NT2/D1 (cell line): ENCODE measurements around the gene MFSD2B.

Experiments used
- DNase-seq: peaks from one replicate; pipeline ENCODE4 v3.0.0-alpha.2; 2011; ENCODE audit warnings: low read depth, low spot score
- H3K27me3 ChIP-seq: 2 replicates; pipeline ENCODE4 v1.6.0; 2011; ENCODE audit warnings: mild to moderate bottlenecking; ENCODE audit not compliant: insufficient read length, insufficient read depth
- H3K36me3 ChIP-seq: 2 replicates; pipeline ENCODE4 v1.6.1; 2011; ENCODE audit warnings: mild to moderate bottlenecking, low read length, mixed read lengths; ENCODE audit not compliant: insufficient read depth, insufficient read length
- H3K4me1 ChIP-seq: 2 replicates; pipeline ENCODE4 v1.5.1; 2011; ENCODE audit not compliant: insufficient read depth, insufficient read length
- H3K4me3 ChIP-seq: 2 replicates; pipeline ENCODE4 v1.5.1; 2011; ENCODE audit warnings: low read depth; ENCODE audit not compliant: insufficient read length
- H3K9ac ChIP-seq: 2 replicates; pipeline ENCODE4 v1.6.0; 2011; ENCODE audit warnings: low read depth; ENCODE audit not compliant: insufficient read length
- H3K9me3 ChIP-seq: 2 replicates; pipeline ENCODE4 v1.5.1; 2011; ENCODE audit warnings: mild to moderate bottlenecking, low read length; ENCODE audit not compliant: insufficient read depth
- SUZ12 ChIP-seq: IDR thresholded peaks from 2 replicates; pipeline ENCODE4 v1.6.1; 2011; ENCODE audit not compliant: insufficient read length, insufficient read depth; ENCODE audit errors: extremely low read depth
- YY1 ChIP-seq: IDR thresholded peaks from 2 replicates; pipeline ENCODE4 v1.6.1; 2011; ENCODE audit not compliant: insufficient read length, insufficient read depth
- ZNF274 ChIP-seq: IDR thresholded peaks from 2 replicates; pipeline ENCODE4 v1.6.1; 2011; ENCODE audit warnings: mild to moderate bottlenecking, low read depth, low read length

The MFSD2B gene

GRCh38 chr2:24021122-24021998 lies 11.5 kb downstream of the MFSD2B start:
- Histone ChIP-seq H3K9ac (no peak overlapping the region), H3K36me3 (peaks cover 25% of the 10 kb centered on the region), H3K4me3 (no peak overlapping the region), H3K9me3 (no peaks in the 10 kb centered on the region), H3K4me1 (peaks cover 29% of the 10 kb centered on the region), H3K27me3 (no peaks in the 10 kb centered on the region)
- no peak for DNase-seq
- no peak for TF ChIP-seq YY1
- no peak for TF ChIP-seq SUZ12
- no peak for TF ChIP-seq ZNF274

DNA sequence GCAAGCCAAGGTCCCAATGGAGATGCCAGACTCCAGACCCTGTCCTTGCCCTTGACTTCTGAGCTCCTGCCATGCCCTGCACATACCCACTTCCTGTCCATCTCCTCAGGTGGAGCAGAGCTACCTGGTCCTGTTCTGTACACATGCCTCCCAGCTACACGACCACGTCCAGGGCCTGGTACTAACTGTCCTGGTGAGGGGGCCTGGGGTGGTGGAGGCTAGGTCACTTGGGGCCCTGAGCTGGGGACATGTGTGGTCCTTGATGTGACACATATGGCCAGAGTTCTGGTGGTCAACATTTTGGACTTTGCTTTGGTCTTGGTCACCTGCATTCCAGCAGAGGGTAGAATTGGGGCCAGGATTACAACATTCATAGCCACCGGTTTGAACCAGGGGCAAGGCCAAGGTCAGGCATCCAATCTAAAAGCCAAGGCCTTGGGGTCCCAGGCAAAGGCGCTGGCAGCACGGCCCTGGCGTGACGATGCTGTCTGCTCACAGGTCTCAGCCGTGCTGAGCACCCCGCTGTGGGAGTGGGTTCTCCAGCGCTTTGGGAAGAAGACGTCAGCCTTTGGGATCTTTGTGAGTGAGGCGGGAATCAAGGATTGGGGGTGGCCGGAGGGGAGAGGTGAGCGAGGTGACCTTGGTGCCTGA lies 12.6 kb downstream of the MFSD2B start:
- H3K27me3 ChIP-seq: no peaks in the 10 kb centered on the region
- peaks cover 29% of the 10 kb centered on the region for H3K4me1 ChIP-seq
- no peak for TF ChIP-seq YY1
- no peak for TF ChIP-seq SUZ12
- no peak for TF ChIP-seq ZNF274
- no peaks in the 10 kb centered on the region for H3K9me3 ChIP-seq
- no peak for DNase-seq
- no peak overlapping the region for H3K9ac ChIP-seq
- no peak overlapping the region for H3K4me3 ChIP-seq
- peaks cover 25% of the 10 kb centered on the region for H3K36me3 ChIP-seq

DNA sequence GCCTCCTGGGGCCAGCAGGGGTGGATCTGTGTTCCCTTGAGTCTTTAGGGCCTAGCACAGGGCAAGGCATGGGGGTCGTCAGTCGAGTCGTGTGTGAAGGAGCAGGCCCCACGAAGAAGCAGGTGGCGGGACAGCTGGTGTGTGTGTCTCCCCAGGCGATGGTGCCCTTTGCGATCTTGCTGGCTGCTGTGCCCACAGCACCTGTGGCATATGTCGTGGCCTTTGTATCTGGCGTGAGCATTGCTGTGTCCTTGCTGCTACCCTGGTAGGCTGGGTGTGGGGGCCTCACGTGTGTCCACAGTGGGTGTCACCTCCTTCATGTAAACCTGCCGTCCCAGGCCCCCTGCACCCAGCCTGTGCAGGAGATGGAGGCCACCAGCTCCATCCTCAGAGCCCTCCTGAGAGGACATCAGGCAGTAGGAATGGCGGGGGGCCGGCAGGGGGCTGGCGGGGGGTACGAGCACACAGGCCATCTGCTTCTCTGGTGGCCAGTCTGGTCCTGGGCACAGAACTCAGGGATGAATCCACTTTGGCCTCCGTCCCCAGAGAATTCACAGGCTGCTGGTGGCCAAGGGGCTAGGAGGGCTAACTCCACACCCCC lies 13.2 kb downstream of the MFSD2B start:
- DNase-seq: no peak

DNA sequence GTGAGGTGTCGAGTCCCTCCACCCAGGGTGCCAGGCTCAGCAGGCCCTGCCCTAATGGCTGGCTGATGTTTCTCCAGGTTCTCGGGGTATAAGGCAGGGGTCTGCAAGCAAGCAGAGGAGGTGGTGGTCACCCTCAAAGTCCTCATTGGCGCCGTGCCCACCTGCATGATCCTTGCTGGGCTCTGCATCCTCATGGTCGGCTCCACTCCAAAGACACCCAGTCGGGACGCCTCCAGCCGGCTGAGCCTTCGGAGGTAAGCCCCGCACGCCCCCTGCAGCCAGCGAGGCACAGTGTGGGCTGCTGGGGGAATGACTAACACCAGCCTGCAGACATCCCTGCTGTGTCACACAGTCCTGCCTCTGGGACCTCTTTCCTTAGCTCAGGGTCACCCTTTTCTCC lies 14.1 kb downstream of the MFSD2B start:
- Histone ChIP-seq H3K4me3 (no peak overlapping the region), H3K27me3 (no peaks in the 10 kb centered on the region), H3K9ac (no peak overlapping the region), H3K36me3 (peaks cover 25% of the 10 kb centered on the region), H3K4me1 (peaks cover 25% of the 10 kb centered on the region), H3K9me3 (no peaks in the 10 kb centered on the region)
- no peak for DNase-seq
- no peak for TF ChIP-seq ZNF274
- no peak for TF ChIP-seq SUZ12
- no peak for TF ChIP-seq YY1

More for the DNA sequence above, 13.2 kb downstream of the MFSD2B start:
- Histone ChIP-seq H3K9me3 (no peaks in the 10 kb centered on the region), H3K4me3 (no peak overlapping the region), H3K4me1 (peaks cover 28% of the 10 kb centered on the region), H3K36me3 (peaks cover 25% of the 10 kb centered on the region), H3K27me3 (no peaks in the 10 kb centered on the region), H3K9ac (no peak overlapping the region)
- TF ChIP-seq ZNF274 (no peak), SUZ12 (no peak), YY1 (no peak)

DNA sequence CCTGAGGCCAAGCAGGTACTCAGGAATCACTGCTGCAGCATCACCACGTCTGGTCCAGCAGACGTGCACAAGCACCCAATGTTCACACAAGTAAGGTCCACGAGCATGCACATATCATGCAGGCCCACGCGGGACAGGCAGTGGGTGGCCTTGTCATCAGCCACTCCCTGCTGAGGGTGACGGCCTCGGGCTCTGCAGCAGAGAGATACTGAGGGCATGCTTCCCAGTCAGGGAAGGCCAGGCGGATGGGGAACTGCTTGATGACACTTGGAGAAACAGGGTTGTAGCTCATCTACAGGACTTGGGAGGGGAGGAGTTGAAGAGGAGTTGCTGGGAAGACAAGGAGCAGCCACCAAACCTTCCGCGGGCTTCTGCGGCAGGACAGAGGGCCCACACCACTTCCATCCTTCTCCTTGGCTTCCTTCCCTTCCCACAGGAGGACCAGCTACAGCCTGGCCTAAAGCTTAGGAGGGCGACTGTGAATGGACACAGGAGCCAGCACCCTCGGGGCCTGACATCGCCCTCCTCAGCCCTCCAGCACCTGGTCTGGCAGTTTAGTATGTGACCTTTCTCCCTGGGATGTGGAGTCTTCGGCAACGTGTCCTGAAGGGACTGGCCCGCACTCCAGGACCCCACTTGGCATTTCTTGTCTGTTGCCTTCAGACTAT lies 15.2 kb downstream of the MFSD2B start:
- peaks cover 25% of the 10 kb centered on the region for H3K4me1 ChIP-seq
- no peak for DNase-seq
- no peaks in the 10 kb centered on the region for H3K27me3 ChIP-seq
- H3K9ac ChIP-seq: peak overlapping the region; percentile 33
- no peak for TF ChIP-seq YY1
- no peak for TF ChIP-seq ZNF274
- TF ChIP-seq SUZ12: no peak
- H3K9me3 ChIP-seq: no peaks in the 10 kb centered on the region
- H3K4me3 ChIP-seq: no peak overlapping the region
- H3K36me3 ChIP-seq: peaks cover 34% of the 10 kb centered on the region

GRCh38 chr2:24026233-24026632 lies 16.3 kb downstream of the MFSD2B start:
- no peaks in the 10 kb centered on the region for H3K9me3 ChIP-seq
- peak; percentile 69 for DNase-seq
- no peak overlapping the region for H3K4me3 ChIP-seq
- no peaks in the 10 kb centered on the region for H3K27me3 ChIP-seq
- H3K4me1 ChIP-seq: peaks cover 23% of the 10 kb centered on the region
- H3K9ac ChIP-seq: no peak overlapping the region
- TF ChIP-seq YY1 (no peak), ZNF274 (no peak)
- H3K36me3 ChIP-seq: peaks cover 45% of the 10 kb centered on the region
